AG04450 (cell line): ENCODE measurements around the gene HS6ST3. TPM values are rescaled to one million over a fixed set of nuclear protein-coding genes. Genes with fewer than 3 reads are reported as not detected.

Source experiments
- CTCF ChIA-PET: fragments of 300-600, 350-600 bp; formaldehyde crosslinking; extraction: SDS; loops from one replicate; lab custom pipeline; 2022; ENCODE audit warnings: antibody characterized with exemption, inconsistent platforms; lab: Charles Lee
- POLR2A ChIA-PET: fragments of 350-600 bp; formaldehyde crosslinking; extraction: SDS; loops from one replicate; lab custom pipeline; 2021; ENCODE audit warnings: antibody characterized with exemption, inconsistent platforms; lab: Yijun Ruan, JAX
- DNase-seq: peaks from one replicate; pipeline ENCODE4 v3.0.0-alpha.2; 2011; ENCODE audit warnings: low read depth, low spot score
- H3K27ac ChIP-seq: one replicate; pipeline ENCODE4 v1.5.1; 2012; ENCODE audit warnings: low read depth, low read length, control low read depth
- H3K27me3 ChIP-seq: one replicate; pipeline ENCODE4 v1.6.0; 2012; ENCODE audit warnings: low read length; ENCODE audit not compliant: control insufficient read depth, insufficient read depth
- H3K4me3 ChIP-seq: 2 replicates; pipeline ENCODE4 v1.5.1; 2011; ENCODE audit warnings: mild to moderate bottlenecking, low read depth, low read length, control low read depth
- H3K9me3 ChIP-seq: 2 replicates; pipeline ENCODE4 v1.5.1; 2012; ENCODE audit warnings: low read length; ENCODE audit not compliant: control insufficient read depth, insufficient read depth
- polyA plus RNA-seq: library from polyadenylated mRNA; depleted of rRNA; stranded (reverse); fragments of >200 nt; gene quantifications from 2 replicates; pipeline ENCODE4 v1.2.3, GENCODE V29; 2011
- TF ChIP-seq, protein P1 (sequence below): IDR thresholded peaks from 2 replicates; pipeline ENCODE4 v1.5.1; 2011; ENCODE audit warnings: low read depth, low read length, control low read depth, inconsistent platforms

HS6ST3 gene
- polyA plus RNA-seq, 1 experiment, result not detected

DNA sequence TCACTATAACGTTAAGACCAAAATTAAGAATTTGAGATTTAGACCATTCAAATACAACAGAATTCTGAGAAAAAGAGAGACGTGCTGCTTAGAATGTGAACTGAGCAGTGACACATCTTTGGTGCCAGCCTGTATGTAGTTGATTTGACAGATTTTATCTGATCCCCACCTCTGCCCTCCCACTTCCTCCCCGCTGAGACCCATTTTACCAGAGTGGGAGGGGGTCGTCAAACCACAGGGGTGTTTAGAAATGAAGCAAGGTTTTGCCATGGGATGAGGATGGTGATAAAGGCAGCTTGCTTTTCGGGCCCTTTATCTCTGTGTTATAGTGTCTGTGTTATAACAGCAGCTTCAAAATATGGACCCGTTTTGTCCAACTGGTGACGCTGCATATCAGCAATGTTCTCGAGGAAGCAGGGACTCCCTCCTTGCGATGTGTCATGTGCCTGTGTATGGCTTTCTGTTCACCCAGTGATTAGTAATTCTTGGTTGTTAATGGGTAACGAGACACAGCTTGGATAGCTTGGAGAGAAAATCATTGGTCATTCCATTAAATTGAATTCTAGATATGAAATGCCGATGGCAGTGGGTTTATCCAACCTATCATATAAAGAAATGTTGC is 125.0 kb downstream of the HS6ST3 start:
- no peak for DNase-seq
- CTCF ChIA-PET, result no interaction called here
- POLR2A ChIA-PET, result no interaction called here
- Histone ChIP-seq H3K4me3 (no peak overlapping the region), H3K27ac (no peak overlapping the region), H3K9me3 (peaks cover 19% of the 10 kb centered on the region; the same call in 1 of the 2 replicates), H3K27me3 (no peaks in the 10 kb centered on the region)
- TF ChIP-seq, protein P1, sequence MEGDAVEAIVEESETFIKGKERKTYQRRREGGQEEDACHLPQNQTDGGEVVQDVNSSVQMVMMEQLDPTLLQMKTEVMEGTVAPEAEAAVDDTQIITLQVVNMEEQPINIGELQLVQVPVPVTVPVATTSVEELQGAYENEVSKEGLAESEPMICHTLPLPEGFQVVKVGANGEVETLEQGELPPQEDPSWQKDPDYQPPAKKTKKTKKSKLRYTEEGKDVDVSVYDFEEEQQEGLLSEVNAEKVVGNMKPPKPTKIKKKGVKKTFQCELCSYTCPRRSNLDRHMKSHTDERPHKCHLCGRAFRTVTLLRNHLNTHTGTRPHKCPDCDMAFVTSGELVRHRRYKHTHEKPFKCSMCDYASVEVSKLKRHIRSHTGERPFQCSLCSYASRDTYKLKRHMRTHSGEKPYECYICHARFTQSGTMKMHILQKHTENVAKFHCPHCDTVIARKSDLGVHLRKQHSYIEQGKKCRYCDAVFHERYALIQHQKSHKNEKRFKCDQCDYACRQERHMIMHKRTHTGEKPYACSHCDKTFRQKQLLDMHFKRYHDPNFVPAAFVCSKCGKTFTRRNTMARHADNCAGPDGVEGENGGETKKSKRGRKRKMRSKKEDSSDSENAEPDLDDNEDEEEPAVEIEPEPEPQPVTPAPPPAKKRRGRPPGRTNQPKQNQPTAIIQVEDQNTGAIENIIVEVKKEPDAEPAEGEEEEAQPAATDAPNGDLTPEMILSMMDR, result no peak

DNA sequence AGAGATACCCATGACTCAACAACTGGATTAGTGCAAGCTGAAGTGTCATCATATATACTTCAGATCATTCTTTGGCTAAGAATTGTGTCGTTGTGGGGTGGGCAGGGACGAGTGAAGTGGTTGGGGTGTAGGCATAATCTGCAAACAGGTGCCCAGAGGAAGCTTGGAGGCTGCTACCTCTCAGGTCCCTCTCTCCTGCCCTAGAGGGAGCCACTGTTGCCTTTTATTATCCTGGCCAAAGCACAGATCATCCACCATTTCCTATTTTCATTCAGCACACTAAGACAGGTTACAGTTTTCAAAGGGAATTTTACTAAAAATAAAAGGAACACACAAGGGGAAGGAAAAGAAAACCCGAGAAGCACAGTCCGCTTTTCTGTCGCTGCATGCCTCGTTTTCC is 126.6 kb downstream of the HS6ST3 start:
- TF ChIP-seq, protein P1, result no peak
- ChIA-PET POLR2A (no interaction called here), CTCF (no interaction called here)

DNA sequence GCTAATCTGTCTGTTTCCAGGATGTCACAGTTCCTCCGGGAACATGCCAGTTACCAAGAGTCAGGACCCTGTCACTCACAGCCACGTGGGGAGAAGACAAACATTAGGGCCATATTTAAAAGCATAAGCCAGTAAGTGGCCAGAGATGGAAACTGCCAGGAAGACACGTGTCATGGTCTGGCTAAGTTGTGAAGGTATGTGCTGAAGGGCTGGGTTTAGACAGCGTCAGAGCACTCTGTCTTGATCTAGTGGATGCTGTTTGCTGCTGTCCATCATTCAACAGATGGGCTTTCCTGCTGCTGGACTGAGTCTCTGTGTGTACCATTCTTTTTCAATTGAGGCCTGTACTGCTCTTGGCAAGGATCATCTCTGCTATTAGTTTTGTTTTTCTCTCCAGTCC is 128.6 kb downstream of the HS6ST3 start:
- H3K4me3 ChIP-seq, result no peak overlapping the region
- no peaks in the 10 kb centered on the region for H3K27me3 ChIP-seq
- TF ChIP-seq, protein P1, result no peak
- no peak for DNase-seq
- ChIA-PET POLR2A (no interaction called here), CTCF (no interaction called here)
- peaks cover 15% of the 10 kb centered on the region; the same call in 1 of the 2 replicates for H3K9me3 ChIP-seq
- no peak overlapping the region for H3K27ac ChIP-seq

More for the DNA sequence above, 126.6 kb downstream of the HS6ST3 start:
- no peak overlapping the region for H3K4me3 ChIP-seq
- DNase-seq, result no peak
- H3K27me3 ChIP-seq, result no peaks in the 10 kb centered on the region
- H3K9me3 ChIP-seq, result peaks cover 15% of the 10 kb centered on the region; the same call in 1 of the 2 replicates
- H3K27ac ChIP-seq, result no peak overlapping the region

DNA sequence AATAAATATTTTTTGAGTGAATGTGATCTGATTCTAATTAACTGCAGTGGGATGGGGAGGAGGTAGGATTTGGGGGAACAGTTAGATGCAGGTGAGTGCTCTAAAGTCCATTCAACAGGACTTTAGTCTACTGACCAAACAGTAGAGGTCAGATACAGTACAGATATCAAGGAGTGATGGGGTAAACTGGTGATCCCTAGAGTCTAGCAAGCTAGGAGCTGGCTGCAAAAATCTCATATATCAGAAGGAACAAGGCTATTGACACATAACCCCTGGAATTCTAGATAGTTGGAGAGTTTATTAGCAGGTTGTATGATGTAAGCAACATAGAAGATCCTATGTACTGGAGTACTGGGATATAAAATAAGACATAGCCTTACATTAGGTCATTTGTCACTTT is 131.6 kb downstream of the HS6ST3 start:
- TF ChIP-seq, protein P1, result no peak
- Histone ChIP-seq H3K27me3 (no peaks in the 10 kb centered on the region), H3K27ac (no peak overlapping the region), H3K9me3 (peaks cover 12% of the 10 kb centered on the region; the same call in 1 of the 2 replicates), H3K4me3 (no peak overlapping the region)
- ChIA-PET CTCF (no interaction called here), POLR2A (no interaction called here)
- DNase-seq, result no peak

DNA sequence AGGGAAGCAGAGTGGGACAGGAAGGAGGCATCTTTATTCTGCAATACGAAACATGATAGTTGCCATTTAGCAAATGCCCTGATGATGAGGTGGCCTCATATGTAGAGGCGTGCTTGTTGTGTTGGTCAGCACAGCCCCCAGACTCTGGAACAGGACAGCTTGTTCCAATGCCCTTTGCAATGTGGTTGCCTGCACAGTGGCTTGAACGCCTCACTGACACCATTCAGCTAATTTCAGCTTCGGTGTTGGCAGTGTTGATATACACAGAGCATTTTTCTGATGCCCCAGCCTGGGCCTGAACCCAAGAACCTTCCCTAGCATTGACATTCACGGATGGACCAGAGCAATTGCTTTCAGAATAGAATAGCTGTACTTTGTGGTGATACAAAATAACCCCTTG is 133.3 kb downstream of the HS6ST3 start:
- no peak for DNase-seq
- Histone ChIP-seq H3K9me3 (peaks cover 6% of the 10 kb centered on the region; the same call in 1 of the 2 replicates), H3K4me3 (no peak overlapping the region), H3K27me3 (no peaks in the 10 kb centered on the region), H3K27ac (no peak overlapping the region)
- TF ChIP-seq, protein P1, result no peak
- ChIA-PET CTCF (no interaction called here), POLR2A (no interaction called here)
